Parathyroid adenoma (tissue), 2 donors: ENCODE data around the gene PIGO.

Experiments
- H2AFZ ChIP-seq: fragments of 300-600 bp; sonication (generic); one replicate; pipeline ENCODE4 v1.7.0; 2017; ENCODE audit warnings: antibody characterized with exemption, mild to moderate bottlenecking
- H3K27ac ChIP-seq: fragments of 300-600 bp; sonication (generic); one replicate; pipeline ENCODE4 v1.7.0; 2017
- H3K27me3 ChIP-seq: fragments of 300-600 bp; sonication (generic); one replicate; pipeline ENCODE4 v1.7.0; 2017; ENCODE audit warnings: low read length; ENCODE audit not compliant: control insufficient read depth, insufficient read depth
- H3K36me3 ChIP-seq: fragments of 300-600 bp; sonication (generic); one replicate; pipeline ENCODE4 v1.7.0; 2017; ENCODE audit warnings: low read length; ENCODE audit not compliant: control insufficient read depth, insufficient read depth
- H3K4me1 ChIP-seq: fragments of 300-600 bp; sonication (generic); one replicate; pipeline ENCODE4 v1.7.0; 2017; ENCODE audit warnings: control low read depth
- H3K4me2 ChIP-seq: fragments of 300-600 bp; sonication (generic); one replicate; pipeline ENCODE4 v1.7.0; 2017; ENCODE audit warnings: low read length
- H3K4me3 ChIP-seq: fragments of 300-600 bp; sonication (generic); one replicate; pipeline ENCODE4 v1.7.0; 2017; ENCODE audit warnings: low read depth, low read length
- H3K79me2 ChIP-seq: fragments of 300-600 bp; sonication (generic); one replicate; pipeline ENCODE4 v1.7.0; 2017; ENCODE audit warnings: control low read depth
- H3K9ac ChIP-seq: fragments of 300-600 bp; sonication (generic); one replicate; pipeline ENCODE4 v1.7.0; 2017; ENCODE audit warnings: mild to moderate bottlenecking
- H3K9me3 ChIP-seq: fragments of 300-600 bp; sonication (generic); one replicate; pipeline ENCODE4 v1.7.0; 2017; ENCODE audit warnings: low read length; ENCODE audit not compliant: control insufficient read depth
- TF ChIP-seq, protein P1 (sequence below): fragments of 300-600 bp; sonication (generic); IDR thresholded peaks from one replicate; pipeline ENCODE4 v1.7.0; 2017; ENCODE audit warnings: antibody characterized with exemption, mild to moderate bottlenecking
- donor health status: primary hyperparathyroidism.

PIGO gene

DNA sequence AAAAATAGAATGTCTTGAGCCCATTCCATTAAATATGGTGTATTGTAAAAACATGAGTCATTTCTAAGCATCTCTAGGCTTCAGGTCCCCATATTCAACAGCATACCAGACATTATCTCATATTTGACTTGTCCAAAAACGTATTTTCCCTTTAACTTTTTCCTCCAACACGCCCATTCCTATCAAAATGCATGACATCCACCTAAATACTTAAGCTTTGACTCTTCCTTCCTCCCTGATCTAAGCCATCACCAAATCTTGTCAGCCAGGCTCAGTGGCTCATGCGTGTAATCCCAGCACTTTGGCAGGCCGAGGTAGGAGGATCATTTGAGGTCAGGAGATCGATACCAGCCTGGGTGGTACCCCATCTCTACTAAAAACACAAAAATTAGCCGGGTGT is 47.9 kb downstream of the PIGO start:
- no peaks in the 10 kb centered on the region for H3K4me1 ChIP-seq
- H3K79me2 ChIP-seq: no peaks in the 10 kb centered on the region
- TF ChIP-seq, protein P1, sequence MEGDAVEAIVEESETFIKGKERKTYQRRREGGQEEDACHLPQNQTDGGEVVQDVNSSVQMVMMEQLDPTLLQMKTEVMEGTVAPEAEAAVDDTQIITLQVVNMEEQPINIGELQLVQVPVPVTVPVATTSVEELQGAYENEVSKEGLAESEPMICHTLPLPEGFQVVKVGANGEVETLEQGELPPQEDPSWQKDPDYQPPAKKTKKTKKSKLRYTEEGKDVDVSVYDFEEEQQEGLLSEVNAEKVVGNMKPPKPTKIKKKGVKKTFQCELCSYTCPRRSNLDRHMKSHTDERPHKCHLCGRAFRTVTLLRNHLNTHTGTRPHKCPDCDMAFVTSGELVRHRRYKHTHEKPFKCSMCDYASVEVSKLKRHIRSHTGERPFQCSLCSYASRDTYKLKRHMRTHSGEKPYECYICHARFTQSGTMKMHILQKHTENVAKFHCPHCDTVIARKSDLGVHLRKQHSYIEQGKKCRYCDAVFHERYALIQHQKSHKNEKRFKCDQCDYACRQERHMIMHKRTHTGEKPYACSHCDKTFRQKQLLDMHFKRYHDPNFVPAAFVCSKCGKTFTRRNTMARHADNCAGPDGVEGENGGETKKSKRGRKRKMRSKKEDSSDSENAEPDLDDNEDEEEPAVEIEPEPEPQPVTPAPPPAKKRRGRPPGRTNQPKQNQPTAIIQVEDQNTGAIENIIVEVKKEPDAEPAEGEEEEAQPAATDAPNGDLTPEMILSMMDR: no peak

DNA sequence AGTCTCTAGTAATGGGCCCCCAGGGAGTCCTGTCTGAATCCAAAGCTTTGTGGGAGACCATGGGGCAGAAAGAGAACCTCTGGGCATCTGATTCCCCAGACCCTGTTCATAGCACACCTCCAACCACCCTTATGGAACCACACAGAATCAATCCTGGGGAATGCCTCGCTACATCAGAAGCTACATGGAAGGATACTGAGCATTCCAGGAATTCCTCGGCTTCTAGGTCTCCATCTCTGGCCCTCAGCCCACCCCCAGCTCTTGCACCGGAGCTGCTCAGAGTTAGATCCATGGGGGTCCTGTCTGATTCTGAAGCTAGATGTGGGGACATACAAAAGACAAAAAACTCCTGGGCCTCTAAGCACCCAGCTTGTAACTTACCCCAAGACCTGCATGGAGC is 52.3 kb downstream of the PIGO start:
- Histone ChIP-seq H3K27ac (no peak overlapping the region), H3K4me2 (no peak overlapping the region), H3K4me3 (no peak overlapping the region), H3K4me1 (no peaks in the 10 kb centered on the region), H3K9me3 (no peaks in the 10 kb centered on the region), H3K27me3 (no peaks in the 10 kb centered on the region), H2AFZ (no peak overlapping the region), H3K36me3 (no peaks in the 10 kb centered on the region), H3K79me2 (no peaks in the 10 kb centered on the region), H3K9ac (no peak overlapping the region)
- TF ChIP-seq, protein P1: no peak

More for the DNA sequence above, 47.9 kb downstream of the PIGO start:
- no peak overlapping the region for H3K27ac ChIP-seq
- H3K36me3 ChIP-seq: no peaks in the 10 kb centered on the region
- H3K4me3 ChIP-seq: no peak overlapping the region
- H2AFZ ChIP-seq: no peak overlapping the region
- H3K9me3 ChIP-seq: no peaks in the 10 kb centered on the region
- no peak overlapping the region for H3K4me2 ChIP-seq
- no peaks in the 10 kb centered on the region for H3K27me3 ChIP-seq
- no peak overlapping the region for H3K9ac ChIP-seq

DNA sequence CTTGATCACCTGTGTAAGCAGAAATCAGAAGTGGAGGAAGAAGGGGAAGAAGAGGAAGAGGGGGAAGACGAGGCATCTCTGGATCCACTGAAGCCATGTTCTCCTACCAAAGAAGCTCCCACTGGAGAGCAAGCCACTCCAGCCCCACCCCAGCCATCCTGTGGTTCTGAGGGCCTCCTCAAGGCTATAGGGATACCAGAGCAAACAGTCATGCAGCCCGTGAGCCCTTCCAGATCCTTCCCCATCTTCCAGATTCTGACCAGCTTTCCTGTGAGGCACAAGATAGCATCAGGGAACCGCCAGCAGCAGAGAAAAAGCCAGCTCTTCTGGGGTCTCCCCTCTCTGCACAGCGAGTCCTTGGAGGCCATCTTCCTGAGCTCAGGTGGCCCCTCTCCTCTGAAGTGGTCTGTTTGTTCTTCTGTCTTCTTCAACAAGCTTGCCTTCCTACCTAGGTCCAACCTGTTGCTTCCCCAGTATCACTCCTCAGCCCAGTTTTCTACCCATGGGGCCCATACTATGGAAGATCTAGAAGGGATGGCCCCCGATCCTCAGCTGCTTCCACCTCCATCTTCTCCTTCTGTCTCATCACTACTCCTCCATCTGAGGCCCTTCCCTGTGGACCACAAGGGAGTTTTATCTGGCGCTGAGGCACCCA is 53.4 kb downstream of the PIGO start:
- Histone ChIP-seq H3K27me3 (no peaks in the 10 kb centered on the region), H3K79me2 (no peaks in the 10 kb centered on the region), H2AFZ (no peak overlapping the region), H3K4me2 (no peak overlapping the region), H3K9me3 (no peaks in the 10 kb centered on the region), H3K4me1 (no peaks in the 10 kb centered on the region), H3K27ac (no peak overlapping the region), H3K36me3 (no peaks in the 10 kb centered on the region), H3K9ac (no peak overlapping the region), H3K4me3 (no peak overlapping the region)
- TF ChIP-seq, protein P1: no peak

DNA sequence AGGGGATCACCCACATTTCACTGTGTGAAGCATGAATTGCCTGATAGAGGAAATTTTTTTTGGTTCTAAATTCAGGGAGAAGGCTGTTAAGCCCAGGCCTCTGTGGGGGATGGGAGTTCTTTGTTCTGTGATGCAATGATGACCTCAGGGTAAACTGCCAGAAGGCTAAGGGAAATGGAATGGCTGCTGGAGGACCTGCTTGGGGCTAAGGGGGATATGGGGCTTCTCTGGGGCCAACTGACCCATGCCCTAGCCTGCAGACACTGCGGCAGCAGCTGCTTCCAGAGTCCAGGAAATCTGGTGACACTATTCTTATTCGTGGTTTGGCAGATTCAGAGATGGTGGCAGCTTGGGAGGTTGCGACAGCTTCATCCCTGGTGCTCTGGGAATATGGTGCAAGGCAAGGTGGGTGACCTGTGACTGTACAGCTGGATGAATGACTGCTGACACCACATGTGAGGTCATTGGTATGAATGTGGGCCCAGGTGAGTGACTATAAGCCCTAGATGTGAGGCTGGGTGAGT is 54.2 kb downstream of the PIGO start:
- H3K36me3 ChIP-seq: no peaks in the 10 kb centered on the region
- no peak overlapping the region for H3K4me3 ChIP-seq
- no peak overlapping the region for H3K9ac ChIP-seq
- H3K9me3 ChIP-seq: no peaks in the 10 kb centered on the region
- H2AFZ ChIP-seq: no peak overlapping the region
- H3K27ac ChIP-seq: no peak overlapping the region
- no peaks in the 10 kb centered on the region for H3K79me2 ChIP-seq
- no peaks in the 10 kb centered on the region for H3K27me3 ChIP-seq
- H3K4me1 ChIP-seq: no peaks in the 10 kb centered on the region
- H3K4me2 ChIP-seq: no peak overlapping the region
- TF ChIP-seq, protein P1: no peak
